ENCODE data around the gene BRINP1. TPM values are rescaled to one million over a fixed set of nuclear protein-coding genes. Genes with fewer than 3 reads are reported as not detected.

BRINP1 gene
- total RNA-seq, 2 donors from 2014 or later = 1.0 TPM; not detected in 1

- H3K36me3 ChIP-seq (replicated peaks in 1 of 2; ENCODE audit: insufficient read depth in 1 of 2, low read depth in 2 of 2) = no peaks in the 10 kb centered on the region
- H3K4me3 ChIP-seq = no peak overlapping the region
- no peaks in the 10 kb centered on the region for H3K4me1 ChIP-seq
- intact Hi-C loops (cut with DNase I) = no loop called here
- H3K27ac ChIP-seq = no peak overlapping the region
- DNase-seq (no peak), ATAC-seq (no peak)
- H3K9me3 ChIP-seq = no peaks in the 10 kb centered on the region
- H3K27me3 ChIP-seq = no peaks in the 10 kb centered on the region
- 44 to 48% methylated on average over 3 of the region's 3 CpGs for WGBS, 2 donors
- no peak for TF ChIP-seq CTCF (IDR thresholded peaks at IDR 0.05)
Measured at GRCh38 chr9:119298076-119298853, 71.0 kb downstream of the BRINP1 start.

- Histone ChIP-seq H3K9me3 (no peaks in the 10 kb centered on the region), H3K27me3 (no peaks in the 10 kb centered on the region), H3K4me3 (no peak overlapping the region), H3K4me1 (no peaks in the 10 kb centered on the region), H3K36me3 (replicated peaks in 1 of 2; ENCODE audit: insufficient read depth in 1 of 2, low read depth in 2 of 2) (no peaks in the 10 kb centered on the region), H3K27ac (no peak overlapping the region)
- intact Hi-C loops (cut with DNase I) = no loop called here
- no peak for TF ChIP-seq CTCF (IDR thresholded peaks at IDR 0.05)
- no peak for TF ChIP-seq POLR2A (IDR thresholded peaks at IDR 0.05)
- no peak for ATAC-seq
- WGBS, 2 donors = 5 to 18% methylated on average over 1 of the region's 1 CpG
- no peak for DNase-seq
Measured at GRCh38 chr9:119291554-119291953, 77.7 kb downstream of the BRINP1 start.

GRCh38 chr9:119289740-119290433, 79.3 kb downstream of the BRINP1 start:
- WGBS, 2 donors = 5 to 16% methylated on average over 3 of the region's 3 CpGs
- no peaks in the 10 kb centered on the region for H3K9me3 ChIP-seq
- intact Hi-C loops (cut with DNase I) = no loop called here
- peak; percentile 62 to 87 (median 72) for TF ChIP-seq CTCF (IDR thresholded peaks at IDR 0.05)
- TF ChIP-seq POLR2A (IDR thresholded peaks at IDR 0.05) = no peak
- H3K4me1 ChIP-seq = no peaks in the 10 kb centered on the region
- no peak overlapping the region for H3K27ac ChIP-seq
- H3K27me3 ChIP-seq = no peaks in the 10 kb centered on the region
- H3K4me3 ChIP-seq = no peak overlapping the region
- ATAC-seq (peak; percentile 52), DNase-seq (peak; percentile 55 to 71 (median 65))
- H3K36me3 ChIP-seq (replicated peaks in 1 of 2; ENCODE audit: insufficient read depth in 1 of 2, low read depth in 2 of 2) = no peaks in the 10 kb centered on the region

DNA sequence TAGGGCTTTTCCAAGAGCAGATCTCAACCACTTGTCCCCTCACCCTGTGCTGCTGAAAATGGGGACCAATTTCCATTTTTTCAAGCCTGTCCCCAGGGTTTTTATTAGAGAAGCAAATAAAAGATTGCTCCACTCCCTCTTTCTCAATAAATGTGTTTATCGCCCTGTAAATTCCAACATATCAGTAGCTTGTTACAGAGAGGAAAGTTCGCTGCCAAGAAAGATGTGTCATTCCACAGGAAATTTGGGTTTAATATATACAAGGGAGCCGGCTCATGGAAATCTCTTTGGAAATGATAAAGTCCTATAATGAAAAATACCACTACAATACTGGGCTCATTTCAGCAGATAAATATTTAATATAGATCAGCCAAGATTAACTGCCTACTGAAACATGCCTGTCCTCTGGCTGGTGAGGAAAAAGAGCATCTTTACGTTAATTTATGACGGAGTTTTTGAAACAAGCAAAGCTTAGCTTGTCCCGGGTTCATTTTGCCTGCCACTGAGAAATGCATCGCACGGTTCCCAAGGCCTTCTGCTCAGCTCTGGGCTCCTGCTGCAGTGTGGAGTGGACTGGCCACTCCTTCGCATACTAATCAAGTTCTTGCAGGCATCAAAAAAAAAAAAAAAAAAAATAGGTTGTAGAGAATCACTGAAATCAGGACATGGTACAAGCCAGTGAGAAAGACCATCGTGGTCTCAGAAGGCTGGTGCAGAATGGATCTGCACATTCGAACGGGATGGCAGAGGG, 84.5 kb downstream of the BRINP1 start:
- Histone ChIP-seq H3K36me3 (replicated peaks in 1 of 2; ENCODE audit: insufficient read depth in 1 of 2, low read depth in 2 of 2) (no peaks in the 10 kb centered on the region), H3K4me1 (no peaks in the 10 kb centered on the region), H3K4me3 (no peak overlapping the region), H3K9me3 (no peaks in the 10 kb centered on the region), H3K27ac (no peak overlapping the region), H3K27me3 (no peaks in the 10 kb centered on the region)
- DNase-seq (no peak), ATAC-seq (no peak)
- TF ChIP-seq CTCF (IDR thresholded peaks at IDR 0.05) (no peak), POLR2A (IDR thresholded peaks at IDR 0.05) (no peak)
- intact Hi-C loops (cut with DNase I) = no loop called here
- WGBS, 2 donors = 59 to 62% methylated on average over 12 of the region's 12 CpGs
